MV-4-11 (cell line): Measurements from ENCODE around the gene KCNH3.
"Not testable (repeated sequence)": the region's sequence is repeated elsewhere in the genome, so short reads cannot be mapped to it uniquely, and the experiment has no call there.

Experiments used
- DNase-seq: peaks from one replicate; lab custom pipeline; 2025; lab: John Stamatoyannopoulos, UW

The KCNH3 gene

GRCh38 chr12:49588281-49588680, 49.5 kb downstream of the KCNH3 start:
- no peak for DNase-seq

DNA sequence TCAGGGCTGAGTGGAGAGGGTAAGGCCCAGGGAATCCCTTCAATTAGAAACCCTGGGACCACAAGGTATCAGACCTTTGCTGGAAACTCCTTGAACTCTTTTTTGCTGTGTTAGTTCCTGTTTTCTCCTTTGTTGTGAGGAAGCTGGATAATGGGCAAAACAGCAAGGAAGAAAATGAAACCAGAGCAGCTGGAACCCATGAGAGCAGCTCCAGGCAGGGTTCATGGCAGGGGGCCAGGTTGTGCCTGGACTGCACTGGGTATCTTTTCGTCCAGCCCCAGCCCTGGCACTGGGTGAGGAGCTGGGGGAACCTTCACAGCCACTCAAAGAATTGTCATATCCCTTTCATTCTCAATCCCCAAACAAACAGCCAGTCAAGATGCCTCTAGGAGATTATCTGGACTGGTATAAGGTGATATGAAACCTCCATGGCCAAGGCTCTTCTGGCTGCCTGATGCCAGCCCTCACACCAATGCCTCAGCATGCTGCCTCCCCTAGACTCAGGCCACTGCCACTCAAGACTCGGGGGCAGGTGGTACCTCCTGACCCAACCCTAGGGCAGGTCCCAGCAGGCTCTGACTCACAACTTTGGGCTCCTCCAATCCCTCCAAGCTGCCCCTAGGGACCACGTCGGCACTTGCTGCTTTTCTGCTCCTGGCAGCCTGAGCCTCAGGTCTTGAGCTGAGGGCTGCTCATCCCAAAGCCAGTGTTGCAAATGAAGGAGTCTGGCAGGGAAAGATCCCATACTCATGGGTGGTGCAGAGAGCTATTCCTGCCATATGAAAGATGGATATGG, 50.1 kb downstream of the KCNH3 start:
- DNase-seq = peak; percentile 39

DNA sequence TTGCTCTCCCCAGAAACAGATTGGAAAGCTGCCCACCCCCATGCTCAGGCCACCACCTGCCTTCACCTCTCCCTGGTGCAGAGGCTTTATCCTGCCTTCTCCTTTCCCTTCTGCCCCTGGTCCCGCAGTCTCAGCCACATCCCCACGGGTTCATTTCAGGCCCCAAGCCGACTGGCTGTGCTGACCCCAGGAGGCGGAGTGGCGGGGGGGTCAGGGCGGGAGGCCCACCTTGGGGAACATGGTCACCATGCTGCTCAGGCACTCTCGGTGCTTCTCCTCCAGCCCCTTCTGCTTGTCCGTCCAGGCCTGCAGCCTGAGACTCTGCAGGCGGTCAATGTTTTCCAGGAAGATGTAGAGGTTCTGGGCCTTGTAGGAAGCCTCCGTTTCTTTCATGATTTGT, 59.7 kb downstream of the KCNH3 start:
- DNase-seq = no peak

DNA sequence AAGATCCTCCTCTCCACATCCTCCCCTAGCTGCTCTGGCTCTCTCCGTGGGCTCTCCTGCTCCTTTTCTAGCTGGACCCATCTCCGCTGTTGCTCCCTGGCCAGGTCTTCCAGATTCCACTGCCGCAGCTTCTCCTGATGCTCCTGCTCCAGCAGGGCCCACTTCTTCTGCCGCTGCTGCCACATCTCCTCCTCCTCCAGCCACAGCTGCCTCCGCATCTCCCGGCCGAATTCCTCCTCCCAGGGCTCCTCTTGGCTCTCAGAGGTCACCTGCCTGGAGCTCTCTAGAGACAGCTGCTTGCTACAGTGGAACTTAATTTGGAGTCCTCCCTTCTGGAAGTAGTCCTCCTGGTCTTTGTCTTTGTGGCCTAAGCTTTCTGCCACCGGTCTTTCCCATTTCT, 61.1 kb downstream of the KCNH3 start:
- DNase-seq = no peak

DNA sequence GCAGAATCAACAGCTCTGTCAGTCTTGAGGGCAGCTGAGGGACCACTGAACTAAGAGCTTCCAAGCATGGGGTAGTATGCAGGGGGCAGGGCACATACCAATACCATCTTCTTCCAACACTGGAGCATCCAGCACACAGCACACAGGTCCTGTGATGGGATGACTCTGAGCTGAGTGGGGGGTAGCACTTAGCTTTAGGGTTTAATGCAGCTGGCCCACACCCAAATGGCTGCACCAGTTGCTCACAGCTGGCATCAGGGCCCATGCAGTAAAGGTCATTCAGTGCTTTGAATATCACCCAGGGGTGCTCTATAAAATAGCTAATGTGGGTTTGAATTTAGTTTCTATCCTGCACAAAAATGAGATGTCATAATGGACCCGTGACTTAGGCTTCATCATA, 64.9 kb downstream of the KCNH3 start:
- DNase-seq = no peak

DNA sequence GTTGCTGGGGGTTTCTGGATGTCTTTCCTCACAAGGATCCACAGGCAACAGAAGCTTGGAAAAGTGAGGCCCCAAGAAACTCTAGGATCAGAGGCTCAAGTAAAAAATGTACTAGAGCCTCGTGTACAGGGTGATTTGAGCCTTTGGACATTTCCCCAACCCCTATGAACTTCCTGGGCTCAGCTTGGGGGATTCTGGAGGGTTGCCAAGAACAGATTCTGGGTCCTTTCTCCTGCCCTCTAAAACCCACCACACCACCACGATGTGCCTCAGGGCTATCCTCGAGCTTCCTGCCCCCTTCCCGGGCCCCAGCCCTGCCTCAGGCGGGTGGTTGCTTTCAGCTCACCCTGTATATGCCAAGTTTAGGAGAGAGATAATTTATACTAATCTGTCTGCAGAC, 66.0 kb downstream of the KCNH3 start:
- DNase-seq = no peak

- DNase-seq = not testable (repeated sequence)
These were observed 66.7 kb downstream of the KCNH3 start, which contains the start of gene FAM186B for GRCh38 chr12:49605539-49605938. FAM186B (minus strand) TSS chr12:49605639; CDS start chr12:49605477, 162 bp downstream.
